Endodermal cell (in vitro differentiated cells): ENCODE results near the gene SFSWAP. TPM values are rescaled to one million over a fixed set of nuclear protein-coding genes. Genes with fewer than 3 reads are reported as not detected.
"Not testable (repeated sequence)": the region's sequence is repeated elsewhere in the genome, so short reads cannot be mapped to it uniquely, and the experiment has no call there.

Experiments used
- DNase-seq: peaks from one replicate; pipeline ENCODE4 v3.0.0-alpha.2; 2017
- H3K27ac ChIP-seq: 2 replicates; pipeline ENCODE4 v1.5.1; 2013; ENCODE audit warnings: mild to moderate bottlenecking, low read depth, low read length, moderate library complexity
- H3K27me3 ChIP-seq: 2 replicates; pipeline ENCODE4 v1.6.1; 2013; ENCODE audit warnings: mild to moderate bottlenecking, low read length, moderate library complexity; ENCODE audit not compliant: insufficient read depth, control insufficient read depth, poor library complexity, severe bottlenecking
- H3K36me3 ChIP-seq: 2 replicates; pipeline ENCODE4 v1.7.0; 2013; ENCODE audit warnings: mild to moderate bottlenecking, low read length, moderate library complexity; ENCODE audit not compliant: control insufficient read depth, insufficient read depth
- H3K4me1 ChIP-seq: one replicate; pipeline ENCODE4 v1.7.0; 2013; ENCODE audit warnings: low read length; ENCODE audit not compliant: control insufficient read depth, insufficient read depth
- H3K4me3 ChIP-seq: 2 replicates; pipeline ENCODE4 v1.5.1; 2013; ENCODE audit warnings: mild to moderate bottlenecking, low read length, moderate library complexity
- H3K9ac ChIP-seq: 2 replicates; pipeline ENCODE4 v1.6.1; 2013; ENCODE audit warnings: mild to moderate bottlenecking, low read length, moderate library complexity; ENCODE audit not compliant: poor library complexity, severe bottlenecking; ENCODE audit errors: extremely low read depth
- H3K9me3 ChIP-seq: 2 replicates; pipeline ENCODE4 v1.6.1; 2013; ENCODE audit warnings: mild to moderate bottlenecking, low read length, moderate library complexity; ENCODE audit not compliant: control insufficient read depth
- H3K27ac Mint-ChIP-seq: 2 replicates; pipeline ENCODE4 v1.8.0; 2020; ENCODE audit warnings: mixed read lengths
- H3K27me3 Mint-ChIP-seq: 2 replicates; pipeline ENCODE4 v1.8.0; 2021; ENCODE audit warnings: mild to moderate bottlenecking, mixed read lengths; ENCODE audit not compliant: insufficient read depth
- H3K36me3 Mint-ChIP-seq: 2 replicates; pipeline ENCODE4 v1.8.0; 2020; ENCODE audit warnings: low read depth, mixed read lengths
- H3K4me1 Mint-ChIP-seq: 2 replicates; pipeline ENCODE4 v1.8.0; 2020; ENCODE audit warnings: mixed read lengths
- H3K4me3 Mint-ChIP-seq: 2 replicates; pipeline ENCODE4 v1.8.0; 2020; ENCODE audit warnings: mild to moderate bottlenecking, moderate library complexity, mixed read lengths
- H3K9me3 Mint-ChIP-seq: 2 replicates; pipeline ENCODE4 v1.8.0; 2020; ENCODE audit warnings: mild to moderate bottlenecking, mixed read lengths
- CTCF ChIP-seq: fragments of 200-600 bp; sonication (generic); conservative IDR thresholded peaks from 2 replicates; pipeline ENCODE4 v1.5.0; 2021; ENCODE audit warnings: antibody characterized with exemption, mild to moderate bottlenecking
- WGBS, 2 experiments: methylation state at CpG; one replicate each; pipeline versions ENCODE4 v1.1.5 to v1.1.7; 2013; ENCODE audit warnings: missing lambda C conversion rate in 2 of 2, mixed read lengths in 1 of 2; ENCODE audit not compliant: insufficient coverage in 1 of 2, insufficient read length in 1 of 2; 5-methylcytosine and 5-hydroxymethylcytosine counted together
- total RNA-seq, 2 donors: library from RNA; stranded (reverse); fragmentation: NEBNext Ultra II Directional in 1 of 2; extraction: Animal tissue kit (Norgen Biotek cat#: 25700) in 1 of 2; gene quantifications; 2 replicates in 1 of 2; 3 replicates in 1 of 2; pipeline ENCODE4 v1.2.1, GENCODE V29; 2021

SFSWAP gene
- total RNA-seq, 2 donors from 2014 or later: 50.0 to 52.3 TPM

GRCh38 chr12:131666486-131666885, 44.4 kb upstream of the SFSWAP start:
- not testable (repeated sequence) for H3K9me3 Mint-ChIP-seq, H3K9ac ChIP-seq, H3K4me1 Mint-ChIP-seq, H3K36me3 ChIP-seq, H3K4me1 ChIP-seq, H3K27ac Mint-ChIP-seq, H3K9me3 ChIP-seq, H3K4me3 ChIP-seq, H3K27ac ChIP-seq, H3K4me3 Mint-ChIP-seq, DNase-seq, H3K36me3 Mint-ChIP-seq, H3K27me3 Mint-ChIP-seq, H3K27me3 ChIP-seq
- 86 to 92% methylated on average over 2 to 4 of the region's 12 CpGs for WGBS, 2 experiments

GRCh38 chr12:131666978-131667601, 43.8 kb upstream of the SFSWAP start:
- H3K36me3 ChIP-seq, H3K27me3 Mint-ChIP-seq: not testable (repeated sequence)
- WGBS, 2 experiments: 88 to 89% methylated on average over 7 to 12 of the region's 12 CpGs

GRCh38 chr12:131671276-131671675, 39.6 kb upstream of the SFSWAP start:
- no peak for TF ChIP-seq CTCF
- Histone ChIP-seq H3K4me3 (no peak overlapping the region), H3K36me3 (no peaks in the 10 kb centered on the region), H3K9me3 (peaks cover 12% of the 10 kb centered on the region), H3K4me1 (peaks cover 4% of the 10 kb centered on the region), H3K27me3 (no peaks in the 10 kb centered on the region), H3K9ac (no peak overlapping the region), H3K27ac (no peak overlapping the region)
- H3K36me3 Mint-ChIP-seq: no peaks in the 10 kb centered on the region
- H3K9me3 Mint-ChIP-seq: peaks cover 15% of the 10 kb centered on the region
- H3K4me1 Mint-ChIP-seq: no peaks in the 10 kb centered on the region
- WGBS, 2 experiments: 77 to 82% methylated on average over 6 to 8 of the region's 8 CpGs
- H3K27me3 Mint-ChIP-seq: peaks cover 4% of the 10 kb centered on the region
- no peak overlapping the region for H3K27ac Mint-ChIP-seq
- no peak overlapping the region for H3K4me3 Mint-ChIP-seq
- DNase-seq: peak; percentile 45

More at GRCh38 chr12:131666978-131667601, 43.8 kb upstream of the SFSWAP start:
- not testable (repeated sequence) for H3K27ac Mint-ChIP-seq, H3K4me3 ChIP-seq, H3K9ac ChIP-seq, H3K4me3 Mint-ChIP-seq, H3K36me3 Mint-ChIP-seq, H3K9me3 Mint-ChIP-seq, H3K9me3 ChIP-seq, H3K27ac ChIP-seq, H3K27me3 ChIP-seq, H3K4me1 ChIP-seq, H3K4me1 Mint-ChIP-seq
- peak; percentile 38 for DNase-seq

- Histone ChIP-seq H3K4me3 (no peak overlapping the region), H3K9me3 (peaks cover 12% of the 10 kb centered on the region), H3K4me1 (peaks cover 4% of the 10 kb centered on the region), H3K36me3 (no peaks in the 10 kb centered on the region), H3K9ac (no peak overlapping the region), H3K27ac (no peak overlapping the region), H3K27me3 (no peaks in the 10 kb centered on the region)
- Mint-ChIP-seq H3K9me3 (peaks cover 15% of the 10 kb centered on the region), H3K36me3 (no peaks in the 10 kb centered on the region), H3K4me1 (no peaks in the 10 kb centered on the region), H3K4me3 (no peak overlapping the region), H3K27ac (no peak overlapping the region), H3K27me3 (peaks cover 7% of the 10 kb centered on the region)
- TF ChIP-seq CTCF: no peak
- WGBS, 2 experiments: 73 to 74% methylated on average over 3 to 8 of the region's 8 CpGs
- peak; percentile 53 for DNase-seq
Observed at GRCh38 chr12:131671871-131672270, 39.0 kb upstream of the SFSWAP start.
